Smooth muscle cell (in vitro differentiated cells): ENCODE results near the gene WBP1. TPM values are rescaled to one million over a fixed set of nuclear protein-coding genes. Genes with fewer than 3 reads are reported as not detected.
A peak's percentile ranks its signal among the peaks of the same experiment; 100 is the strongest.

Experiments used
- DNase-seq: peaks from one replicate; lab custom pipeline; 2025; ENCODE audit not compliant: unreplicated experiment; lab: John Stamatoyannopoulos, UW
- H2AFZ ChIP-seq: fragments of 200-600 bp; sonication (generic); 2 replicates; pipeline ENCODE4 v1.6.0; 2016; ENCODE audit warnings: antibody characterized with exemption, low read depth, mild to moderate bottlenecking
- H3F3A ChIP-seq: fragments of 200-600 bp; sonication (generic); 2 replicates; pipeline ENCODE4 v1.6.0; 2017; ENCODE audit warnings: antibody characterized with exemption, low read depth
- H3K27ac ChIP-seq: fragments of 200-600 bp; sonication (generic); 2 replicates; pipeline ENCODE4 v1.5.1; 2016; ENCODE audit warnings: low read depth, mild to moderate bottlenecking
- H3K27me3 ChIP-seq: fragments of 200-600 bp; sonication (generic); 2 replicates; pipeline ENCODE4 v1.6.1; 2016; ENCODE audit warnings: low read depth, mild to moderate bottlenecking
- H3K36me3 ChIP-seq: fragments of 200-600 bp; sonication (generic); 2 replicates; pipeline ENCODE4 v1.5.1; 2016; ENCODE audit warnings: low read depth
- H3K4me1 ChIP-seq: fragments of 200-600 bp; sonication (generic); 2 replicates; pipeline ENCODE4 v1.5.1; 2016; ENCODE audit warnings: low read depth
- H3K4me2 ChIP-seq: fragments of 200-600 bp; sonication (generic); 2 replicates; pipeline ENCODE4 v1.6.0; 2016; ENCODE audit warnings: mild to moderate bottlenecking
- H3K4me3 ChIP-seq: fragments of 200-600 bp; sonication (generic); 2 replicates; pipeline ENCODE4 v1.5.1; 2016; ENCODE audit warnings: mild to moderate bottlenecking
- H3K79me2 ChIP-seq: fragments of 200-600 bp; sonication (generic); 2 replicates; pipeline ENCODE4 v1.6.0; 2016; ENCODE audit warnings: low read depth, mild to moderate bottlenecking
- H3K9ac ChIP-seq: fragments of 200-600 bp; sonication (generic); 2 replicates; pipeline ENCODE4 v1.6.0; 2016; ENCODE audit warnings: low read depth
- H3K9me3 ChIP-seq: fragments of 200-600 bp; sonication (generic); replicated peaks from 2 replicates; pipeline ENCODE4 v1.5.1; 2016; ENCODE audit warnings: low read depth
- H4K20me1 ChIP-seq: fragments of 200-600 bp; sonication (generic); 2 replicates; pipeline ENCODE4 v1.6.0; 2016; ENCODE audit warnings: low read depth
- CTCF ChIP-seq: fragments of 200-600 bp; sonication (generic); IDR thresholded peaks from 2 replicates; pipeline ENCODE4 v1.5.1; 2017; ENCODE audit warnings: borderline replicate concordance, mild to moderate bottlenecking, antibody characterized with exemption; ENCODE audit not compliant: insufficient read depth, poor library complexity, severe bottlenecking
- WGBS: methylation state at CpG from one replicate; pipeline ENCODE4 v1.1.7; 2016; ENCODE audit warnings: low lambda C conversion rate; 5-methylcytosine and 5-hydroxymethylcytosine counted together
- polyA plus RNA-seq: library from polyadenylated mRNA; unstranded; fragments of >200 nt; fragmentation: Nextera tagmentation; extraction: Ambion mirVana; gene quantifications from 2 replicates; pipeline ENCODE4 v1.2.1, GENCODE V29; 2016
- total RNA-seq: library from RNA; depleted of rRNA; stranded (reverse); fragments of >200 nt; gene quantifications from 2 replicates; pipeline ENCODE4 v1.2.3, GENCODE V29; 2014

WBP1 gene
- 63.9 and 90.8 TPM in 2 replicates for total RNA-seq
- 117 and 123 TPM in 2 replicates for polyA plus RNA-seq

GRCh38 chr2:74458132-74458937 lies at the start of gene WBP1:
Gene WBP1 (plus strand): TSS chr2:74458438. CDS start chr2:74458603, 165 bp downstream.
- peak within 1 kb of the TSS; percentile 95 for H3K9ac ChIP-seq
- peak within 1 kb of the TSS; percentile 85 for H3K4me3 ChIP-seq
- H3K79me2 ChIP-seq, result peaks cover 34% of the 10 kb centered on the region
- no peaks in the 10 kb centered on the region for H4K20me1 ChIP-seq
- no peaks in the 10 kb centered on the region for H3K9me3 ChIP-seq
- under 1% methylated on average over 27 of the region's 38 CpGs for WGBS
- peak within 1 kb of the TSS; percentile 98 for H3K27ac ChIP-seq
- peak within 1 kb of the TSS; percentile 77 for H2AFZ ChIP-seq
- TF ChIP-seq CTCF, result no peak
- H3K4me1 ChIP-seq, result peaks cover 20% of the 10 kb centered on the region
- DNase-seq, result peak; percentile 88
- H3K4me2 ChIP-seq, result peak within 1 kb of the TSS; percentile 98
- peaks cover 23% of the 10 kb centered on the region for H3F3A ChIP-seq
- no peaks in the 10 kb centered on the region for H3K27me3 ChIP-seq
- H3K36me3 ChIP-seq, result no peaks in the 10 kb centered on the region

GRCh38 chr2:74413001-74413698 lies 45.1 kb upstream of the WBP1 start:
- Histone ChIP-seq H3K27me3 (no peaks in the 10 kb centered on the region), H3F3A (no peaks in the 10 kb centered on the region), H3K79me2 (no peaks in the 10 kb centered on the region), H3K4me1 (no peaks in the 10 kb centered on the region), H3K9ac (no peak overlapping the region), H3K9me3 (no peaks in the 10 kb centered on the region), H3K36me3 (no peaks in the 10 kb centered on the region), H3K4me3 (no peak overlapping the region), H4K20me1 (no peaks in the 10 kb centered on the region), H3K4me2 (no peak overlapping the region), H2AFZ (no peak overlapping the region), H3K27ac (no peak overlapping the region)
- 87% methylated on average over 8 of the region's 8 CpGs for WGBS
- no peak for TF ChIP-seq CTCF
- no peak for DNase-seq

GRCh38 chr2:74414441-74414840 lies 43.8 kb upstream of the WBP1 start:
- Histone ChIP-seq H3F3A (no peaks in the 10 kb centered on the region), H2AFZ (no peak overlapping the region), H3K4me2 (no peak overlapping the region), H3K9me3 (no peaks in the 10 kb centered on the region), H3K79me2 (no peaks in the 10 kb centered on the region), H3K27ac (no peak overlapping the region), H3K36me3 (no peaks in the 10 kb centered on the region), H3K9ac (no peak overlapping the region), H3K4me1 (no peaks in the 10 kb centered on the region), H3K27me3 (no peaks in the 10 kb centered on the region), H3K4me3 (no peak overlapping the region), H4K20me1 (no peaks in the 10 kb centered on the region)
- no peak for TF ChIP-seq CTCF
- WGBS, result 95% methylated on average over 19 of the region's 19 CpGs
- DNase-seq, result no peak
